ENCODE measurements around the gene EOLA1. TPM values are rescaled to one million over a fixed set of nuclear protein-coding genes. Genes with fewer than 3 reads are reported as not detected.
"Not testable (repeated sequence)": the region's sequence is repeated elsewhere in the genome, so short reads cannot be mapped to it uniquely, and the experiment has no call there.

The EOLA1 gene
- polyA plus RNA-seq, 10 donors = 18.8 to 24.4 (median 21.5) TPM

DNA sequence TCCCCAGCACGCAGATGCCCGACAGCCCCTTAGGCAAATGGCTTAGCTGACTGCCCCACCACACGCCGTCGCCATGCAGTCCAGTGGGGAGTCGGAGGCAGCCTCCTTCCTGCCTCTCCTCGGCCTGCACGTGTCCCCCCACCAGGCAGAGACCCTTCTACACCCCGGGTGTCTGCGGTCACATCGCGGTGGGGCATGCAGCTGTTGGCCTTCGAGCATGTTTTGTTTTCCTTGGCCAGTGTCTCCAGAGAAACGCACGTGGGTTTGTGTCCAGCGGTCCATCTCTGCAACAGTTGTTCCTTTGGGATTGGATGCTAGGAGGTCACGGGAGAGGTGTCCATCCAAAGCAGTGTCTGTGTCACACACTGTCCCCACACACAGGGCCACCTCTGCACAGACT is 54.4 kb downstream of the EOLA1 start, which contains the start of gene HSFX2:
TSS of gene HSFX2 (minus strand) at position 101 of the 400 bp plus-strand sequence. CDS start 614 bp downstream, outside the sequence.
- not testable (repeated sequence) for DNase-seq

- DNase-seq = not testable (repeated sequence)
Measured at GRCh38 chrX:149595943-149596342, 55.1 kb downstream of the EOLA1 start.

Other genes starting within 250 kb of the EOLA1 start
- 10 to 100 TPM; 18.7 to 33.3 (median 27.2) TPM for gene IDS, start 35.7 kb upstream of the EOLA1 start, polyA plus RNA-seq (ENCODE audit: insufficient read length in 10 of 10)
- gene HSFX3, start 8.9 kb downstream of the EOLA1 start, polyA plus RNA-seq (ENCODE audit: insufficient read length in 10 of 10) = 1 to 10 TPM in 3 of 10 donors, under 1 TPM in 5, not detected in 2; 0.49 to 2.8 (median 0.79) TPM
- gene MAGEA9B, start 46.4 kb downstream of the EOLA1 start, polyA plus RNA-seq (ENCODE audit: insufficient read length in 10 of 10) = not detected
- 1 to 10 TPM in 3 of 10 donors, under 1 TPM in 2, not detected in 5; 0.31 to 1.6 (median 1.0) TPM for gene HSFX2, start 54.3 kb downstream of the EOLA1 start, polyA plus RNA-seq (ENCODE audit: insufficient read length in 10 of 10)
- 10 to 100 TPM; 26.9 to 39.5 (median 30.2) TPM for gene TMEM185A, start 90.8 kb downstream of the EOLA1 start, polyA plus RNA-seq (ENCODE audit: insufficient read length in 10 of 10)
- not detected for gene MAGEA11, start 171.0 kb downstream of the EOLA1 start, polyA plus RNA-seq (ENCODE audit: insufficient read length in 10 of 10)
- gene HSFX1, start 233.1 kb downstream of the EOLA1 start, polyA plus RNA-seq (ENCODE audit: insufficient read length in 10 of 10) = 1 to 10 TPM in 9 of 10 donors, under 1 TPM in 1; 0.98 to 3.1 (median 1.8) TPM
- not detected for gene MAGEA9, start 240.9 kb downstream of the EOLA1 start, polyA plus RNA-seq (ENCODE audit: insufficient read length in 10 of 10)

Data from muscle of back (tissue), 11 donors.